Measurements from ENCODE around the gene TAS2R3.
A peak's percentile ranks its signal among the peaks of the same experiment; 100 is the strongest.

TAS2R3 gene

DNA sequence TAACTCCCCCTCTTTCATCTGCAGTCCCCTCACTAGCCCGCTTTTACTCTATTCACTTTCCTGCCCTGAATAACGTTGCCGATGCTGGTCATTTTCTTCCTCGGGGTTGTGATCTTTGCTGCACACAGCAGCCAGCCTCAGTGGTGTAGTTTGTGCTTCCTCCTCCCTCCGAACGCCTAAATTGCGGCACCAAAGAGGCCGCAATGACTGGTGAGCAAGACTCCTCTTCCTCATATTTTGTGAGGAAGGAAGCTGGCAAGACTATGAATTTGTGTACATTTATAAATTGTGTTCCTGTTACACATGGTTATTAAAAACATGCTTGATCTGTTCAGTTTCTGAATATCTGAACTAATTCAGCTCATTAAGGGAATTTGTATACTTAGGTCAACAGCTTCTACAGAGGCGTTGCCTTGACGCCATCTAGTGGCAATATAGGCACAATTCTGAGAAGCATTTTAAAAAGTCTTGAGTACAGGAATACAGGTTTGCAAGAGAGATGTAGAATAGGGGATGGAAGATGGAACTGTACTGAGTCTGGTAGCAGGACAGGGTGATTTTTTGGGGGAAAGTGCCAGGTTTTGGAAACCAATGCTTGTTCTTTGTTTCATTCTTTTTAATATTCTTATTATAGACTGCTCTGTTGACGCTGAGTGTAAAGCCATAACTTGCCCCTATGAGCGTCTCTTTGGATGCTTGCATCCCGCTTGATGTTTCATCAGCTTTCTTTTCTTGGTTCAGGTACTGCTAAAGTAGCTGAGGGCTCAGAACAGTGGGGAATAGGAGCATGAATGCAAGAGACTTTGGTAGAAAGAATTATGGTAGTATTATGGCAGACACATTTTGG is 22.0 kb downstream of the TAS2R3 start:
- peak; percentile 78 for DNase-seq (ENCODE audit: low spot score)

DNA sequence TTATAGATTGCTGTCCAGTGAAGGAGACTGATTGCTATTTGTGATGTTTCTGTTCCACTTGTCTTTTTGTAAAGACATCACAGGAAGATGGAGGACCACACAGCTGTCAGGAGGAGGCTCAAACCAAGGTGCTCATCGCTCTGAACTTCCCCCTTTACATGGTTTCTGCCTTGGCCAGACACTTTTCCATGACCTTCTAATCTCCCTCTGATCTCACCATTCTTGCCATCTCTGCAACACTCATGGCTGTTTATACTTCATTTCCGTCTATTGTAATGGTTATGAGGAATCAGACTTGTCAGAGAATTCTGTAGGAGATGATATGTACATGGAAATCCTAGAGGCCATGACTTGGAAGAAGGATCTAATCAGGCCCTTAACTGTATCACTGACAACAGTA is 24.4 kb downstream of the TAS2R3 start:
- no peak for DNase-seq (ENCODE audit: low spot score)

DNA sequence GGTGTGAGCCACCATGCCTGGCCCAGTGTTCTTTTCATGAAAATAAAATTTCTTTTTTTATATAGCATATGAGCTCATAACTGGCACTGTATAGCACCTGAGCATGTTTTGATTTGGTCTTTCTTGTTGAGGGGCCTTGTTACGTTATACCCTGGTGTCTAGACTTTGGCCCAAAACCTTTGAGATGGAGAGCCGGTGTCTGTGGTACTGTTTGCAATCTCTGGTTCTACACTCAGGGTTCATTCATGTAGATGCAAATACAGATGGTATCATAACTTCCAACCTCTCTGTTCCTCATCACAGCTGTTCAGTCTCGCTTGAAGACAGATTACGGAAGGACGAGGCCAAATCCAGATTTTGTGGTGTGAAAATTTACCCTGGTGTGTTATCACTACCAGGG is 26.0 kb downstream of the TAS2R3 start, which contains the start of gene TAS2R5:
Gene TAS2R5 (plus strand): TSS at position 301 of the 400 bp plus-strand sequence. CDS start 145 bp downstream, outside the sequence.
- DNase-seq (ENCODE audit: low spot score), result no peak

DNA sequence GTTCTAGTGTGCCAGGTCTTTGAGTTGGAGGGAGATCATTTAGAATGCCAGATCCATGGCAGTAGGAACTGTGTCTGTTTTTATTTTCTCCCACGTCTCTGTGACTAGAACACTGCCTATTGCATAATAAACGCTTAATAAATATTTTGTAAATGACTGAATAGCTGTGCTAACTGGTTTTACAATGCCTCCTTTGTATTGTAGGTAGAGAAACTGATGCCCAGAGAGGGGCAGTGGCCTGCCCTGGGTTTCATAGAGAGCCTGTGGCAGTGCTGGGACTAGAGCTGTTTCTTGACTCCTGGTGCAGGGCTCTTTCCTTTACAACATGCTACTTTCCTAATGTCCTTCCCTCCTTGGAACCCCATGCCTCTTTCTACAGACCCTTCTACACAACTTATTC is 28.6 kb downstream of the TAS2R3 start:
- DNase-seq (ENCODE audit: low spot score), result peak; percentile 82
